Astrocyte (in vitro differentiated cells and primary cell): Measurements from ENCODE around the gene SOS2. TPM values are rescaled to one million over a fixed set of nuclear protein-coding genes. Genes with fewer than 3 reads are reported as not detected.

Experiments
- DNase-seq: peaks from one replicate; pipeline ENCODE4 v3.0.0-alpha.2; 2010; ENCODE audit warnings: low read depth
- FAIRE-seq: peaks from 2 replicates; lab custom pipeline; 2011; peaks lifted over from hg19 to GRCh38; lab: Jason Lieb, UNC
- H2AFZ ChIP-seq: 2 replicates; pipeline ENCODE4 v1.6.0; 2012; ENCODE audit warnings: low read depth, low read length, inconsistent platforms
- H3K27ac ChIP-seq: 2 replicates; pipeline ENCODE4 v1.5.1; 2011; ENCODE audit warnings: low read depth, low read length, inconsistent platforms
- H3K27me3 ChIP-seq: 2 replicates; pipeline ENCODE4 v1.6.0; 2011; ENCODE audit warnings: low read length, inconsistent platforms; ENCODE audit not compliant: insufficient read depth
- H3K36me3 ChIP-seq: 2 replicates; pipeline ENCODE4 v1.5.1; 2011; ENCODE audit warnings: low read length, inconsistent platforms; ENCODE audit not compliant: insufficient read depth
- H3K4me1 ChIP-seq: 2 replicates; pipeline ENCODE4 v1.5.1; 2011; ENCODE audit warnings: low read length, inconsistent platforms; ENCODE audit not compliant: insufficient read depth
- H3K4me2 ChIP-seq: 2 replicates; pipeline ENCODE4 v1.6.0; 2012; ENCODE audit warnings: low read length, inconsistent platforms
- H3K4me3 ChIP-seq: 2 replicates; pipeline ENCODE4 v1.5.1; 2011; ENCODE audit warnings: low read depth, mild to moderate bottlenecking, low read length, inconsistent platforms; ENCODE audit not compliant: insufficient read depth
- H3K79me2 ChIP-seq: 2 replicates; pipeline ENCODE4 v1.6.0; 2012; ENCODE audit warnings: mild to moderate bottlenecking, low read length, inconsistent platforms; ENCODE audit not compliant: insufficient read depth
- H3K9ac ChIP-seq: 2 replicates; pipeline ENCODE4 v1.6.0; 2012; ENCODE audit warnings: mild to moderate bottlenecking, low read length, inconsistent platforms
- H3K9me3 ChIP-seq: 2 replicates; pipeline ENCODE4 v1.5.1; 2012; ENCODE audit warnings: low read depth, mild to moderate bottlenecking, low read length, inconsistent platforms; ENCODE audit not compliant: insufficient read depth
- H4K20me1 ChIP-seq: 2 replicates; pipeline ENCODE4 v1.6.0; 2012; ENCODE audit warnings: low read length, inconsistent platforms; ENCODE audit not compliant: insufficient read depth
- H3K27ac Mint-ChIP-seq: one replicate; pipeline ENCODE4 v1.8.0; 2021; ENCODE audit warnings: mild to moderate bottlenecking, mixed read lengths; ENCODE audit not compliant: unreplicated experiment
- H3K27me3 Mint-ChIP-seq: one replicate; pipeline ENCODE4 v1.8.0; 2021; ENCODE audit warnings: low read depth, mixed read lengths; ENCODE audit not compliant: unreplicated experiment
- H3K36me3 Mint-ChIP-seq: one replicate; pipeline ENCODE4 v1.8.0; 2021; ENCODE audit warnings: low read depth, mixed read lengths; ENCODE audit not compliant: unreplicated experiment
- H3K4me1 Mint-ChIP-seq: one replicate; pipeline ENCODE4 v1.8.0; 2021; ENCODE audit warnings: low read depth, mixed read lengths; ENCODE audit not compliant: unreplicated experiment
- H3K4me3 Mint-ChIP-seq: one replicate; pipeline ENCODE4 v1.8.0; 2021; ENCODE audit warnings: mild to moderate bottlenecking, moderate library complexity, mixed read lengths; ENCODE audit not compliant: unreplicated experiment
- H3K9me3 Mint-ChIP-seq: one replicate; pipeline ENCODE4 v1.8.0; 2021; ENCODE audit warnings: mild to moderate bottlenecking, mixed read lengths; ENCODE audit not compliant: unreplicated experiment
- EZH2 ChIP-seq: IDR thresholded peaks from 2 replicates; pipeline ENCODE4 v1.6.1; 2012; ENCODE audit warnings: mild to moderate bottlenecking, low read length, inconsistent platforms; ENCODE audit not compliant: insufficient read depth
- total RNA-seq: library from RNA; stranded (reverse); gene quantifications from 2 replicates; pipeline ENCODE4 v1.2.1, GENCODE V29; 2021
- TF ChIP-seq, protein P1 (sequence below): IDR thresholded peaks from 2 replicates; pipeline ENCODE4 v1.5.1; 2011; ENCODE audit warnings: low read depth, mild to moderate bottlenecking, inconsistent platforms, low read length, moderate library complexity; ENCODE audit not compliant: insufficient read depth

SOS2 gene
- total RNA-seq, 1 donor from 2014 or later = 18.3 TPM

DNA sequence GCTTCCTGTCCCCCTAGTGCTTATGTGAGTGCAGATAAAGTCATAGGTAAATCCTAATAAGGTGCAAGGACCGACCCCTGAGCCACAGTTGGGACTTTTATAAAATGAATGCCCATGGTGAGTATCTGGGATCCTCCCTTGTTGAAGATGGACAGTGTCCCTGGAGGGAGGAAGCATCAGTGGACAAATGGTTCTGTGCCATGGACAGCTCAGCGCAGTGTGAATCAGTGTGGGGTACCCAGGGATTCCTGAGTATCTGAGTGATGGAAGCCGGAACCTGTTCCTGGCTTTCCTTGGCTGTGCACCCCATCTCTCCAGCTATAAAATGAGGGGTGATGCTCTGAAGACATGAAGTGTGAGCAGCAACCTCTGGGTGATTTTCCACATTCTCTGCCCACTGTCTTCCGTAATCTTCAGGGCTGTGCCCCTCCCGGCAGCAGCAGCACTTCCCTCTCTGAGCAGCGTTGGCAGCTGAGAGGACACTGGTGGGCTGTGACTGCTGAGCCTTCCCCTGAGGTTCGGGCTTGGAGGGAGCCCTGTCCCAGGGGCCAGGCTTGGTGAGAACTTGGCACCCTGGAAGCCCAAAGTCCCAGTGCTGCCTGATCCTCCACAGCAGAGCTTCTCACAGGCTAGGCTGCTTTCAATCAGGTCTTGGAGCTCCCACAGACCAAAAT, 140.0 kb downstream of the SOS2 start:
- Histone ChIP-seq H3K9me3 (no peaks in the 10 kb centered on the region), H3K36me3 (no peaks in the 10 kb centered on the region), H2AFZ (no peak overlapping the region), H3K9ac (no peak overlapping the region), H3K4me3 (no peak overlapping the region), H3K27me3 (no peaks in the 10 kb centered on the region), H3K79me2 (no peaks in the 10 kb centered on the region), H4K20me1 (no peaks in the 10 kb centered on the region), H3K4me1 (no peaks in the 10 kb centered on the region), H3K4me2 (no peak overlapping the region), H3K27ac (no peak overlapping the region)
- no peak for FAIRE-seq
- H3K27ac Mint-ChIP-seq = no peak overlapping the region
- no peaks in the 10 kb centered on the region for H3K9me3 Mint-ChIP-seq
- H3K27me3 Mint-ChIP-seq = no peaks in the 10 kb centered on the region
- TF ChIP-seq, protein P1, sequence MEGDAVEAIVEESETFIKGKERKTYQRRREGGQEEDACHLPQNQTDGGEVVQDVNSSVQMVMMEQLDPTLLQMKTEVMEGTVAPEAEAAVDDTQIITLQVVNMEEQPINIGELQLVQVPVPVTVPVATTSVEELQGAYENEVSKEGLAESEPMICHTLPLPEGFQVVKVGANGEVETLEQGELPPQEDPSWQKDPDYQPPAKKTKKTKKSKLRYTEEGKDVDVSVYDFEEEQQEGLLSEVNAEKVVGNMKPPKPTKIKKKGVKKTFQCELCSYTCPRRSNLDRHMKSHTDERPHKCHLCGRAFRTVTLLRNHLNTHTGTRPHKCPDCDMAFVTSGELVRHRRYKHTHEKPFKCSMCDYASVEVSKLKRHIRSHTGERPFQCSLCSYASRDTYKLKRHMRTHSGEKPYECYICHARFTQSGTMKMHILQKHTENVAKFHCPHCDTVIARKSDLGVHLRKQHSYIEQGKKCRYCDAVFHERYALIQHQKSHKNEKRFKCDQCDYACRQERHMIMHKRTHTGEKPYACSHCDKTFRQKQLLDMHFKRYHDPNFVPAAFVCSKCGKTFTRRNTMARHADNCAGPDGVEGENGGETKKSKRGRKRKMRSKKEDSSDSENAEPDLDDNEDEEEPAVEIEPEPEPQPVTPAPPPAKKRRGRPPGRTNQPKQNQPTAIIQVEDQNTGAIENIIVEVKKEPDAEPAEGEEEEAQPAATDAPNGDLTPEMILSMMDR = no peak
- TF ChIP-seq EZH2 = no peak
- DNase-seq = no peak
- no peak overlapping the region for H3K4me3 Mint-ChIP-seq
- peaks cover 1% of the 10 kb centered on the region for H3K4me1 Mint-ChIP-seq
- H3K36me3 Mint-ChIP-seq = peaks cover 4% of the 10 kb centered on the region

DNA sequence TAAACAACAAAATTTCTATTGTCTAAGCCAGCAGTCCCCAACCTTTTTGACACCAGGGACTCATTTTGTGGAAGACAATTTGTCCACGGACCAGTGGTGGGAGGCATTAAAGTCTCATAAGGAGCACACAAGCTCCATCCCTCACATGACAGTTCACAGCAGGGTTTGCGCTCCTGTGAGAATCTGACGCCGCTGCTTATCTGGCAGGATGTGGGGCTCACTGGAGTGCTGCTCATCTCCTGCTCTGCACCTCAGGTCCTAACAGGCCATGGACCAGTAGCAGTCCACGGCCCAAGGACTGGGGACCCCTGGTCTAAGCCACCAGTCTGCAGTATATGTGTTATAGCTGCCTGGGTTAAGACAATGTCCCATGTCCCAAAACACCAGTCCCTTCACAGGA, 142.2 kb downstream of the SOS2 start:
- TF ChIP-seq, protein P1 = no peak
- TF ChIP-seq EZH2 = no peak
- Mint-ChIP-seq H3K36me3 (no peaks in the 10 kb centered on the region), H3K4me3 (no peak overlapping the region), H3K9me3 (no peaks in the 10 kb centered on the region), H3K27me3 (no peaks in the 10 kb centered on the region), H3K27ac (no peak overlapping the region), H3K4me1 (peaks cover 16% of the 10 kb centered on the region)
- H3K9me3 ChIP-seq = no peaks in the 10 kb centered on the region
- FAIRE-seq (no peak), DNase-seq (no peak)
- H3K27ac ChIP-seq = no peak overlapping the region
- no peaks in the 10 kb centered on the region for H3K36me3 ChIP-seq
- no peak overlapping the region for H3K4me3 ChIP-seq
- no peaks in the 10 kb centered on the region for H4K20me1 ChIP-seq
- H3K79me2 ChIP-seq = no peaks in the 10 kb centered on the region
- no peaks in the 10 kb centered on the region for H3K27me3 ChIP-seq
- H3K4me2 ChIP-seq = no peak overlapping the region
- peaks cover 5% of the 10 kb centered on the region for H3K4me1 ChIP-seq
- H2AFZ ChIP-seq = no peak overlapping the region
- H3K9ac ChIP-seq = no peak overlapping the region

DNA sequence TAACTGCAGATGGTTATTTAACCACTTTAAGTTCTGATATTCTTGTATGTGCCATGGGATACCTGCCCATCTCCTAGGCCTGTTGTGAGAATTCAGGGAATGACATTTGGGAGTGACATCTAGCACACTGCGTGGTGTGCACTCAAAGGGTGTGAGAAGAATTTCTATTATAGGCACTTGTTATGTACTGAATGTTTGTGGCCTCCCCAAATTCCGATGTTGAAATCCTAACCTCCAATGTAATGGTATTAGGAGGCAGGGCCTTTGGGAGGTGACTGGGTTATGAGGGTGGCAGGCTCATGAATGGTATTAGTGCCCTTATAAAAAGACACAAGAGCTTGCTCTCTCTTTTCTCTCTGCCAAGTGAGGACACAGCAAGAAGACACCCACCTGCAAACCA, 142.6 kb downstream of the SOS2 start:
- Histone ChIP-seq H3K79me2 (no peaks in the 10 kb centered on the region), H4K20me1 (no peaks in the 10 kb centered on the region), H3K9me3 (no peaks in the 10 kb centered on the region), H3K36me3 (no peaks in the 10 kb centered on the region), H2AFZ (no peak overlapping the region), H3K4me3 (no peak overlapping the region), H3K4me2 (no peak overlapping the region), H3K27me3 (no peaks in the 10 kb centered on the region), H3K27ac (no peak overlapping the region), H3K4me1 (peaks cover 5% of the 10 kb centered on the region), H3K9ac (no peak overlapping the region)
- no peaks in the 10 kb centered on the region for H3K27me3 Mint-ChIP-seq
- H3K27ac Mint-ChIP-seq = no peak overlapping the region
- no peak for TF ChIP-seq EZH2
- TF ChIP-seq, protein P1 = no peak
- no peak overlapping the region for H3K4me3 Mint-ChIP-seq
- H3K4me1 Mint-ChIP-seq = peaks cover 16% of the 10 kb centered on the region
- no peaks in the 10 kb centered on the region for H3K36me3 Mint-ChIP-seq
- DNase-seq (no peak), FAIRE-seq (no peak)
- no peaks in the 10 kb centered on the region for H3K9me3 Mint-ChIP-seq
